Measurements from ENCODE around the gene ATP1A4.

ATP1A4 gene

GRCh38 chr1:160129046-160129445, 22.4 kb upstream of the ATP1A4 start:
- Histone ChIP-seq H3K4me3 (no peak overlapping the region), H3K27ac (no peak overlapping the region), H3K4me2 (no peak overlapping the region), H4K20me1 (no peaks in the 10 kb centered on the region), H3K9ac (no peak overlapping the region), H3K36me3 (no peaks in the 10 kb centered on the region), H3K9me3 (replicated peaks in 1 of 11) (no peaks in the 10 kb centered on the region), H3K4me1 (no peaks in the 10 kb centered on the region), H3K27me3 (no peaks in the 10 kb centered on the region)
- TF ChIP-seq Cebpa-rat (IDR thresholded peaks at IDR 0.05), result no peak

GRCh38 chr1:160129558-160129957, 21.8 kb upstream of the ATP1A4 start:
- H3K27ac ChIP-seq, result no peak overlapping the region
- no peaks in the 10 kb centered on the region for H3K27me3 ChIP-seq
- no peak overlapping the region for H3K9ac ChIP-seq
- no peak overlapping the region for H3K4me3 ChIP-seq
- peaks cover 0 to 4% (median 0%) of the 10 kb centered on the region in 10 experiments; a peak in 1 of 20 replicates for H3K4me1 ChIP-seq
- no peaks in the 10 kb centered on the region for H3K9me3 ChIP-seq (replicated peaks in 1 of 11)
- no peak for TF ChIP-seq Cebpa-rat (IDR thresholded peaks at IDR 0.05)
- H3K36me3 ChIP-seq, result no peaks in the 10 kb centered on the region
- H4K20me1 ChIP-seq, result no peaks in the 10 kb centered on the region
- no peak overlapping the region for H3K4me2 ChIP-seq

- no peak overlapping the region for H3K9ac ChIP-seq
- H3K27ac ChIP-seq, result no peak overlapping the region
- peaks cover 0 to 8% (median 0%) of the 10 kb centered on the region in 10 experiments; a peak in 2 of 20 replicates for H3K4me1 ChIP-seq
- no peak overlapping the region for H3K4me2 ChIP-seq
- no peaks in the 10 kb centered on the region for H3K27me3 ChIP-seq
- H3K9me3 ChIP-seq (replicated peaks in 1 of 11), result no peaks in the 10 kb centered on the region
- no peak overlapping the region for H3K4me3 ChIP-seq
- H4K20me1 ChIP-seq, result no peaks in the 10 kb centered on the region
- no peak for TF ChIP-seq Cebpa-rat (IDR thresholded peaks at IDR 0.05)
- no peaks in the 10 kb centered on the region for H3K36me3 ChIP-seq
Observed at GRCh38 chr1:160129966-160130365, 21.4 kb upstream of the ATP1A4 start.

- Histone ChIP-seq H3K27me3 (no peaks in the 10 kb centered on the region), H3K4me1 (peaks cover 0 to 9% (median 0%) of the 10 kb centered on the region in 10 experiments; a peak in 2 of 20 replicates), H4K20me1 (no peaks in the 10 kb centered on the region), H3K4me3 (no peak overlapping the region), H3K9ac (no peak overlapping the region), H3K27ac (no peak overlapping the region), H3K4me2 (no peak overlapping the region), H3K36me3 (no peaks in the 10 kb centered on the region), H3K9me3 (replicated peaks in 1 of 11) (no peaks in the 10 kb centered on the region)
- no peak for TF ChIP-seq Cebpa-rat (IDR thresholded peaks at IDR 0.05)
Observed at GRCh38 chr1:160130486-160130885, 20.9 kb upstream of the ATP1A4 start.

GRCh38 chr1:160130939-160131338, 20.5 kb upstream of the ATP1A4 start:
- Histone ChIP-seq H3K9me3 (replicated peaks in 1 of 11) (no peaks in the 10 kb centered on the region), H3K27ac (no peak overlapping the region), H3K36me3 (no peaks in the 10 kb centered on the region), H3K9ac (no peak overlapping the region), H4K20me1 (no peaks in the 10 kb centered on the region), H3K4me2 (no peak overlapping the region), H3K27me3 (no peaks in the 10 kb centered on the region), H3K4me1 (peaks cover 0 to 9% (median 0%) of the 10 kb centered on the region in 10 experiments; a peak in 2 of 20 replicates), H3K4me3 (no peak overlapping the region)
- no peak for TF ChIP-seq Cebpa-rat (IDR thresholded peaks at IDR 0.05)

- H3K27ac ChIP-seq, result no peak overlapping the region
- H3K36me3 ChIP-seq, result no peaks in the 10 kb centered on the region
- no peak for TF ChIP-seq Cebpa-rat (IDR thresholded peaks at IDR 0.05)
- no peaks in the 10 kb centered on the region for H3K27me3 ChIP-seq
- peaks cover 0 to 9% (median 0%) of the 10 kb centered on the region in 10 experiments; a peak in 2 of 20 replicates for H3K4me1 ChIP-seq
- no peak overlapping the region for H3K9ac ChIP-seq
- no peak overlapping the region for H3K4me2 ChIP-seq
- H3K9me3 ChIP-seq (replicated peaks in 1 of 11), result no peaks in the 10 kb centered on the region
- H3K4me3 ChIP-seq, result no peak overlapping the region
- no peaks in the 10 kb centered on the region for H4K20me1 ChIP-seq
Observed at GRCh38 chr1:160131803-160132565, 19.4 kb upstream of the ATP1A4 start.

- Histone ChIP-seq H3K4me1 (peaks cover 0 to 9% (median 0%) of the 10 kb centered on the region in 10 experiments; a peak in 2 of 20 replicates), H3K27ac (no peak overlapping the region), H4K20me1 (no peaks in the 10 kb centered on the region), H3K4me3 (no peak overlapping the region), H3K9ac (no peak overlapping the region), H3K4me2 (peak overlapping the region in 1 of 11 experiments; percentile 18; a peak in 1 of 22 replicates), H3K36me3 (no peaks in the 10 kb centered on the region), H3K9me3 (replicated peaks in 1 of 11) (no peaks in the 10 kb centered on the region), H3K27me3 (no peaks in the 10 kb centered on the region)
- TF ChIP-seq Cebpa-rat (IDR thresholded peaks at IDR 0.05), result no peak
Observed at GRCh38 chr1:160133990-160134770, 17.2 kb upstream of the ATP1A4 start.

- TF ChIP-seq Cebpa-rat (IDR thresholded peaks at IDR 0.05), result no peak
- H4K20me1 ChIP-seq, result no peaks in the 10 kb centered on the region
- H3K4me2 ChIP-seq, result peak overlapping the region in 1 of 11 experiments; percentile 18; a peak in 1 of 22 replicates
- H3K4me3 ChIP-seq, result no peak overlapping the region
- H3K9me3 ChIP-seq (replicated peaks in 1 of 11), result no peaks in the 10 kb centered on the region
- no peaks in the 10 kb centered on the region for H3K27me3 ChIP-seq
- H3K27ac ChIP-seq, result no peak overlapping the region
- H3K9ac ChIP-seq, result no peak overlapping the region
- H3K36me3 ChIP-seq, result no peaks in the 10 kb centered on the region
- peaks cover 0 to 9% (median 0%) of the 10 kb centered on the region in 10 experiments; a peak in 2 of 20 replicates for H3K4me1 ChIP-seq
Observed at GRCh38 chr1:160134791-160135572, 16.4 kb upstream of the ATP1A4 start.
